ENCODE measurements around the gene GNAT3.

GNAT3 gene

DNA sequence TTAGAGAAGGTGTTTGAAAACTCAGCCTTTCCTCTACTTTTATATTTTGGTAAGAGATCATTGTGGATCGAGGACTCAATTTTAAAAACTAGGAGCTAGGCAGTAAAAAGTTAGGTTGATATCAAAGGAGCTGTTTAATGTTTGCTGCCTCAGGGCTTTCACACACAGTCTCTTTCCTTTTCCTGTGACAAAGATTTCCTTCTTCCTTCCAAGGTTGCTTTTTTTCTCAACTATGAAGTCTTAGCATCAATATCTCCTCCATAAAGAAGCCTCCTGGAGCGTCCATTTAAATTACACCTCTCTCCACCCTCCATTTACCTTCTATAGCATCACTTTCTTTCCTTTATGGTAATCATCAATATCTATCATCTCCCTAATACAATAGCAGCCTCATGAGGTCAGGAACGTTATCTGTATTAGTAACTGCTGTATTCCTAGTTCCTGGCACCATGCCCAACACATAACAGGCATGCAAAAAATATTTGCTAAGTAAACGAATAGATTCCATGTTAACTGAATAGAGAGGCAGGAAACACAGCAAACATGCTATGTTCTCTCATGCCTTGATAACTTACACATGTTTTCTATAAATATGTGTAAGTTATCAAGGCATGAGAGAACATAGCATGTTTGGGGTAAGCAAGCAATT, 48.5 kb downstream of the GNAT3 start:
- Histone ChIP-seq H3K9ac (ENCODE audit: low read length) (no peak overlapping the region), H3K4me1 (ENCODE audit: control insufficient read depth in 1 of 2, insufficient read depth in 2 of 2, low read length in 2 of 2) (no peaks in the 10 kb centered on the region), H2BK12ac (ENCODE audit: low read length) (no peak overlapping the region), H3K27ac (ENCODE audit: low read depth, low read length) (no peak overlapping the region), H3K36me3 (ENCODE audit: control insufficient read depth in 1 of 2, insufficient read depth in 2 of 2, low read length in 2 of 2) (no peaks in the 10 kb centered on the region), H3K18ac (ENCODE audit: low read length) (no peak overlapping the region), H3K4ac (ENCODE audit: low read depth, low read length) (no peak overlapping the region), H2AK5ac (ENCODE audit: low read length) (no peak overlapping the region), H3K4me2 (ENCODE audit: low read length) (no peak overlapping the region), H2AFZ (ENCODE audit: insufficient read depth, low read length, poor library complexity) (no peak overlapping the region), H2BK5ac (ENCODE audit: low read depth, low read length, poor library complexity) (no peak overlapping the region), H3K4me3 (ENCODE audit: low read depth, low read length) (no peak overlapping the region), H2BK120ac (ENCODE audit: insufficient read depth, low read length, poor library complexity) (no peak overlapping the region), H3K79me1 (ENCODE audit: low read length) (no peaks in the 10 kb centered on the region), H3K27me3 (ENCODE audit: insufficient read depth, low read length) (no peaks in the 10 kb centered on the region), H4K91ac (ENCODE audit: low read depth, low read length) (no peak overlapping the region), H3K23ac (ENCODE audit: low read length) (no peak overlapping the region), H3K79me2 (ENCODE audit: control insufficient read depth, insufficient read depth, low read length, poor library complexity) (no peaks in the 10 kb centered on the region), H4K8ac (ENCODE audit: low read depth, low read length) (no peak overlapping the region), H3K14ac (ENCODE audit: low read length) (no peak overlapping the region), H4K12ac (ENCODE audit: low read depth, low read length) (no peak overlapping the region), H3K9me3 (ENCODE audit: insufficient read depth, low read depth, low read length) (no peaks in the 10 kb centered on the region)
- no CpG with 5 or more reads among the region's 4 CpGs for WGBS (ENCODE audit: extremely low coverage, insufficient coverage, insufficient read length)
- no peak for DNase-seq

DNA sequence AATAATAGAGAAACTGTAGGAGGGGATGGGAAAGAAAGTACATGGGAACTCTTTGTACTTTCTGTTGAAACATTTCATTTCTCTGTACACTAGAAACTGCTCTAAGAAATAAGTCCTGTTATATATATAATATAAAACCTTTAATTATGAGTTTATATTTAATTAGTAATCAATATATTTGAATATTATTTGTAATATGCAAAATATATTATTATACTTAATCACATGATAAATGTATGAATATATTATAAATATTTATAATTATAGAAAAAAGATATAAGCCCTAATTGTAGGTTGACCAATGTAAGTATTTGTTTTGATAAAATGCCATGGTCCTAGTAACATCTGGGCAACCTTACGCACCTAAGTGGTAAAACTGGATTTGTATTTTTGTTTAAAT, 51.0 kb downstream of the GNAT3 start:
- no peak overlapping the region for H2BK12ac ChIP-seq (ENCODE audit: low read length)
- H3K27ac ChIP-seq (ENCODE audit: low read depth, low read length) = no peak overlapping the region
- H2AFZ ChIP-seq (ENCODE audit: insufficient read depth, low read length, poor library complexity) = no peak overlapping the region
- no peak overlapping the region for H3K14ac ChIP-seq (ENCODE audit: low read length)
- H3K36me3 ChIP-seq (ENCODE audit: control insufficient read depth in 1 of 2, insufficient read depth in 2 of 2, low read length in 2 of 2) = no peaks in the 10 kb centered on the region
- H4K8ac ChIP-seq (ENCODE audit: low read depth, low read length) = no peak overlapping the region
- H3K18ac ChIP-seq (ENCODE audit: low read length) = no peak overlapping the region
- H3K4me2 ChIP-seq (ENCODE audit: low read length) = no peak overlapping the region
- H3K79me2 ChIP-seq (ENCODE audit: control insufficient read depth, insufficient read depth, low read length, poor library complexity) = no peaks in the 10 kb centered on the region
- H3K9me3 ChIP-seq (ENCODE audit: insufficient read depth, low read depth, low read length) = no peaks in the 10 kb centered on the region
- no peak overlapping the region for H3K4ac ChIP-seq (ENCODE audit: low read depth, low read length)
- no peak overlapping the region for H4K12ac ChIP-seq (ENCODE audit: low read depth, low read length)
- H3K4me1 ChIP-seq (ENCODE audit: control insufficient read depth in 1 of 2, insufficient read depth in 2 of 2, low read length in 2 of 2) = no peaks in the 10 kb centered on the region
- H3K4me3 ChIP-seq (ENCODE audit: low read depth, low read length) = no peak overlapping the region
- DNase-seq = no peak
- H4K91ac ChIP-seq (ENCODE audit: low read depth, low read length) = no peak overlapping the region
- H2BK5ac ChIP-seq (ENCODE audit: low read depth, low read length, poor library complexity) = no peak overlapping the region
- no peak overlapping the region for H3K23ac ChIP-seq (ENCODE audit: low read length)
- no peaks in the 10 kb centered on the region for H3K27me3 ChIP-seq (ENCODE audit: insufficient read depth, low read length)
- no peak overlapping the region for H2AK5ac ChIP-seq (ENCODE audit: low read length)
- H3K79me1 ChIP-seq (ENCODE audit: low read length) = no peaks in the 10 kb centered on the region
- WGBS (ENCODE audit: extremely low coverage, insufficient coverage, insufficient read length) = no CpG with 5 or more reads among the region's 1 CpG
- no peak overlapping the region for H2BK120ac ChIP-seq (ENCODE audit: insufficient read depth, low read length, poor library complexity)
- no peak overlapping the region for H3K9ac ChIP-seq (ENCODE audit: low read length)

DNA sequence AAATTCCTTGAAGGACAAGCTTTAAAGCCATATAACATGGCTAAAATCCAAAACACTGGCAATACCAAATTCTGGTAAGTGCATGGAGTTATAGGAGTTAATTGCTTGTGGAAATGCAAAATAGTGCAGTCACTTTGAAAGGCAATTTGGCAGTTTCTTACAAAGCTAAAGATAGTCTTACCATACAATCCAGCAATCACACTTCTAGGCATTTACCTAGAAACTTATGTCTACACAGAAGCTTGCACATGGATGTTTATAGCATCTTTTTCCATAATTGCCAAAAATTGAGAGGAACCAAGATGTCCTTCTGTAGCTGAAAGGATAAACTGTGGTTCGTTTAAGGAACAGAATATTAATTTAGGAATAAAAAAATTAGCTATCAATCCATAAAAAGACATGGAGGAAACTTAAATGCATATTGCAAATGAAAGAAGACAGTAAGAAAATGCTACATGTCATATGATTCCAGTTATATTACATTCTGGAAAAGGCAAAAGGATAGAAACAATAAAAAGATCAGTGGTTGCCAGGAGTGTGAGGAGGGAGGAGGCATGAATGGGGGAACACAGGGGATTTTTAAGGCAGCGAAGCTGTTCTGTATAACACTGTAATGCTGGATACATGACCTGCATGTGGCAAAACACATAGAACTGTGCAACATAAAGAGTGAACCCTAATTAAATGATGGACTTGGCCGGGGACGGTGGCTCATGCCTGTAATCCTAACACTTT, 51.9 kb downstream of the GNAT3 start:
- H4K12ac ChIP-seq (ENCODE audit: low read depth, low read length) = no peak overlapping the region
- no peak overlapping the region for H3K27ac ChIP-seq (ENCODE audit: low read depth, low read length)
- no peaks in the 10 kb centered on the region for H3K79me2 ChIP-seq (ENCODE audit: control insufficient read depth, insufficient read depth, low read length, poor library complexity)
- no peak overlapping the region for H3K4me3 ChIP-seq (ENCODE audit: low read depth, low read length)
- no peak overlapping the region for H3K23ac ChIP-seq (ENCODE audit: low read length)
- H3K4me2 ChIP-seq (ENCODE audit: low read length) = no peak overlapping the region
- no peaks in the 10 kb centered on the region for H3K36me3 ChIP-seq (ENCODE audit: control insufficient read depth in 1 of 2, insufficient read depth in 2 of 2, low read length in 2 of 2)
- no CpG with 5 or more reads among the region's 4 CpGs for WGBS (ENCODE audit: extremely low coverage, insufficient coverage, insufficient read length)
- H4K8ac ChIP-seq (ENCODE audit: low read depth, low read length) = no peak overlapping the region
- H3K9ac ChIP-seq (ENCODE audit: low read length) = no peak overlapping the region
- no peak overlapping the region for H2BK12ac ChIP-seq (ENCODE audit: low read length)
- H2AK5ac ChIP-seq (ENCODE audit: low read length) = no peak overlapping the region
- no peak for DNase-seq
- H3K27me3 ChIP-seq (ENCODE audit: insufficient read depth, low read length) = no peaks in the 10 kb centered on the region
- no peak overlapping the region for H3K18ac ChIP-seq (ENCODE audit: low read length)
- H2BK120ac ChIP-seq (ENCODE audit: insufficient read depth, low read length, poor library complexity) = no peak overlapping the region
- no peaks in the 10 kb centered on the region for H3K4me1 ChIP-seq (ENCODE audit: control insufficient read depth in 1 of 2, insufficient read depth in 2 of 2, low read length in 2 of 2)
- no peak overlapping the region for H2AFZ ChIP-seq (ENCODE audit: insufficient read depth, low read length, poor library complexity)
- H3K79me1 ChIP-seq (ENCODE audit: low read length) = no peaks in the 10 kb centered on the region
- no peak overlapping the region for H2BK5ac ChIP-seq (ENCODE audit: low read depth, low read length, poor library complexity)
- no peak overlapping the region for H3K4ac ChIP-seq (ENCODE audit: low read depth, low read length)
- no peak overlapping the region for H4K91ac ChIP-seq (ENCODE audit: low read depth, low read length)
- H3K14ac ChIP-seq (ENCODE audit: low read length) = no peak overlapping the region
- no peaks in the 10 kb centered on the region for H3K9me3 ChIP-seq (ENCODE audit: insufficient read depth, low read depth, low read length)

- Histone ChIP-seq H4K12ac (ENCODE audit: low read depth, low read length) (no peak overlapping the region), H3K36me3 (ENCODE audit: control insufficient read depth in 1 of 2, insufficient read depth in 2 of 2, low read length in 2 of 2) (no peaks in the 10 kb centered on the region), H3K4me2 (ENCODE audit: low read length) (no peak overlapping the region), H2AFZ (ENCODE audit: insufficient read depth, low read length, poor library complexity) (no peak overlapping the region), H3K4ac (ENCODE audit: low read depth, low read length) (no peak overlapping the region), H3K23ac (ENCODE audit: low read length) (no peak overlapping the region), H3K79me1 (ENCODE audit: low read length) (no peaks in the 10 kb centered on the region), H2AK5ac (ENCODE audit: low read length) (no peak overlapping the region), H3K18ac (ENCODE audit: low read length) (no peak overlapping the region), H3K9me3 (ENCODE audit: insufficient read depth, low read depth, low read length) (no peaks in the 10 kb centered on the region), H3K79me2 (ENCODE audit: control insufficient read depth, insufficient read depth, low read length, poor library complexity) (no peaks in the 10 kb centered on the region), H4K8ac (ENCODE audit: low read depth, low read length) (no peak overlapping the region), H4K91ac (ENCODE audit: low read depth, low read length) (no peak overlapping the region), H2BK12ac (ENCODE audit: low read length) (no peak overlapping the region), H3K4me1 (ENCODE audit: control insufficient read depth in 1 of 2, insufficient read depth in 2 of 2, low read length in 2 of 2) (no peaks in the 10 kb centered on the region), H3K4me3 (ENCODE audit: low read depth, low read length) (no peak overlapping the region), H3K9ac (ENCODE audit: low read length) (no peak overlapping the region), H2BK120ac (ENCODE audit: insufficient read depth, low read length, poor library complexity) (no peak overlapping the region), H2BK5ac (ENCODE audit: low read depth, low read length, poor library complexity) (no peak overlapping the region), H3K27ac (ENCODE audit: low read depth, low read length) (no peak overlapping the region), H3K27me3 (ENCODE audit: insufficient read depth, low read length) (no peaks in the 10 kb centered on the region), H3K14ac (ENCODE audit: low read length) (no peak overlapping the region)
- DNase-seq = no peak
- no CpG with 5 or more reads among the region's 6 CpGs for WGBS (ENCODE audit: extremely low coverage, insufficient coverage, insufficient read length)
Observed at GRCh38 chr7:80458822-80459725, 52.8 kb downstream of the GNAT3 start.
